SIG-M5 (cell line): ENCODE data around the gene C2orf92.
"Not testable (repeated sequence)": the region's sequence is repeated elsewhere in the genome, so short reads cannot be mapped to it uniquely, and the experiment has no call there.

ENCODE experiments used
- DNase-seq: peaks from one replicate; lab custom pipeline; 2025; lab: John Stamatoyannopoulos, UW

The C2orf92 gene

DNA sequence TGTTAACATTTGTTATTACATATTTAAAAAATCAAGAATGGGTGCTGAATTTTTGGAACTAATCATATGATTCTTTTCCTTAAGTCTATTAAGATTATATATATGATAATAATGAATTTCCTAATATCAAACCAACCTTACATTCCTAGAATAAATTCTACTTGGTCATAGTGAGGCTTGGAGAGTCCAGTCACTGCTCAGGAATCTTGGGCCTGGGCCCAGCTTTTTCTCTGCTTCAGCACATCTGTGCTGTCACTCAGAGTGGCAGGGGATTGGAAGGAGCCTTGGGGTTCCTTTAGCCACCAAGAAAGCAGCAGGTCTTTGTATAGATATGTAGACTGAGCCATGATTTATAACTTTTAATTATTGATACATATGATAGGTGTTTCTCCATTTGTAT, 24.0 kb downstream of the C2orf92 start:
- no peak for DNase-seq

GRCh38 chr2:97695744-97696143, 26.2 kb downstream of the C2orf92 start:
- DNase-seq: no peak

- DNase-seq: peak; percentile 29
Observed at GRCh38 chr2:97697252-97698235, 28.0 kb downstream of the C2orf92 start.

DNA sequence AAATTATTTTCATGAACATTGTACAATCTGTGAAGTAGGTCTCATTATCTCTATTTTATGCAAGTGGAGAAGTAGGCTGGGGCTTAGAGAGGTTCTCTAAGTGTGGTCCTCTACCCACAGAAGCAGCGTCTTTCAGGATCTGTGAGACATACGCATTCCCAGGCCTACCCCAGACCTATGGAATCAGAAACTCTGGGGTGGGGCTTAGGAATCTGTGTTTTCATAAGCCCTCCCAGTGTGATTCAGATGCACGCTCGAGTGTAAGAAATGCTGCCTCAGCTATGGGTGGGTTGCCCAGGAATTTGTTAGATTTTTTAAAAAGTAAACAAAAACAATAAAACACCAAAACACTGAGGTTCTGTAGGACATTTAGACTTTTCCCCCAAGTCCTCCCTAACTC, 29.0 kb downstream of the C2orf92 start:
- DNase-seq: no peak

GRCh38 chr2:97699765-97700444, 30.4 kb downstream of the C2orf92 start:
- DNase-seq: peak; percentile 48

DNA sequence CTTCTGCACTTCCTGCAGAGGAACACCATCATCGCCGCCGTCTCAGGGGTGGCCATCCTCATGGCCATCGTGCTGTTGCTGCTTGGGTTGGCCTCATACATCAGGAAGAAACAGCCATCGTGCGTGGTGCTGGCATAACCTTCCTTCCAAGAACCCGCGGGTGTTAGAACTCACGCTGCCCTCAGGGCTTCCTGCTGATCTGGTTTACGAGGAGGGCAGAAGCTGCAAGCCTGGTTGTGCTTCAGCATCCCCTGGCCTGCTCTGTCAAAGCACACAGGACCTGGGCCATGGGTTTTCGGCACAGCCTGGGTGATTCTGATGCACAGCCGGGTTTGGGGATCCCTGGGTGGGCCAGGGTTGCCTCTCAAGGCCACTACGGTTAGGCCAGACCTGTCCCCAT, 31.7 kb downstream of the C2orf92 start:
- DNase-seq: no peak

GRCh38 chr2:97701851-97702465, 32.4 kb downstream of the C2orf92 start:
- DNase-seq: no peak

- DNase-seq: no peak
Observed at GRCh38 chr2:97702731-97703470, 33.4 kb downstream of the C2orf92 start.

GRCh38 chr2:97703741-97704140, 34.2 kb downstream of the C2orf92 start:
- no peak for DNase-seq

- no peak for DNase-seq
Observed at GRCh38 chr2:97704989-97705388, 35.5 kb downstream of the C2orf92 start.

DNA sequence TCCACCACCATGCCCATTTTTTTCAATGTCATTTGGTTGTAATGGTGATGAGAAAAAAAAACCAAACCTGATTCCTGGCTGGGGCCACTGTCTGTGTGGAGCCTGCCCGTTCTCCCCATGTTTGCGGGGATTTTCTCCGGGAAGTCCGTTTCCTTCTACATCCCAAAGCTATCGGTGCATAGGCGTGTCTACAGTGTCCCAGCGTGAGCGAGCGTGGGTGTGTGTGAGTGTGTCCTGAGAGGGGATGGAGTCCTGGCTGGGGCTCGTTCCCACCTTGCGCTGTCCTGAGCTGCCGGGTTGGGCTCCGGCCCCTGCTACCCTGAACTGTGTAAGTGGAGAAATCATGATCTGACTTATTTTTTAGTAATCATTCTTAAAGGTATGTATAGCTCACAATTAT, 36.6 kb downstream of the C2orf92 start:
- DNase-seq: no peak

- DNase-seq: no peak
Observed at GRCh38 chr2:97706708-97707345, 37.3 kb downstream of the C2orf92 start.

GRCh38 chr2:97707362-97708047, 38.0 kb downstream of the C2orf92 start:
- no peak for DNase-seq

- DNase-seq: no peak
Observed at GRCh38 chr2:97708048-97708380, 38.5 kb downstream of the C2orf92 start.

- no peak for DNase-seq
Observed at GRCh38 chr2:97708608-97709007, 39.1 kb downstream of the C2orf92 start.

- DNase-seq: no peak
Observed at GRCh38 chr2:97711394-97711711, 41.8 kb downstream of the C2orf92 start.

- not testable (repeated sequence) for DNase-seq
Observed at GRCh38 chr2:97712175-97712574, 42.7 kb downstream of the C2orf92 start.

- DNase-seq: no peak
Observed at GRCh38 chr2:97712693-97713295, 43.3 kb downstream of the C2orf92 start.

GRCh38 chr2:97713296-97714083, 44.0 kb downstream of the C2orf92 start, which contains the start of gene ZAP70:
TSS of gene ZAP70 (plus strand) at chr2:97713576. CDS start at chr2:97724037, 10,461 bp downstream.
- DNase-seq: no peak
